Ovary (tissue), 9 donors: ENCODE results near the gene ARFGAP1. TPM values are rescaled to one million over a fixed set of nuclear protein-coding genes. Genes with fewer than 3 reads are reported as not detected.

Experiments
- DNase-seq, 5 donors: peaks; one replicate each; pipeline ENCODE4 v3.0.0-alpha.2; 2019 to 2020
- H3K27ac ChIP-seq, 2 donors: fragments of 200-600 bp; one replicate each; pipeline versions ENCODE4 v1.5.1 to v1.8.0; 2019 to 2022
- H3K27me3 ChIP-seq: fragments of 200-600 bp; one replicate; pipeline ENCODE4 v1.8.0; 2022
- H3K36me3 ChIP-seq: fragments of 200-600 bp; sonication (generic); one replicate; pipeline ENCODE4 v1.5.1; 2019
- H3K4me1 ChIP-seq: one replicate; pipeline ENCODE4 v1.8.1; 2013; ENCODE audit warnings: mild to moderate bottlenecking, moderate library complexity; ENCODE audit not compliant: insufficient read depth
- H3K4me3 ChIP-seq: fragments of 200-600 bp; sonication (generic); one replicate; pipeline ENCODE4 v1.5.1; 2017
- H3K9me3 ChIP-seq, 2 donors: fragments of 200-600 bp in 1 of 2; sonication (generic) in 1 of 2; one replicate each; pipeline versions ENCODE4 v1.5.1 to v1.8.1; 2013 to 2019; ENCODE audit warnings: mild to moderate bottlenecking in 1 of 2, moderate library complexity in 1 of 2
- CTCF ChIP-seq, 3 donors: fragments of 450-650 bp in 2 of 3; fragments of 200-600 bp in 1 of 3; IDR thresholded peaks; one replicate each; pipeline versions ENCODE4 v1.5.1 to v1.8.0; 2016 to 2022; ENCODE audit warnings: antibody characterized with exemption in 3 of 3, mild to moderate bottlenecking in 1 of 3
- EP300 ChIP-seq: sonication (generic); formaldehyde crosslinking; IDR thresholded peaks from one replicate; pipeline ENCODE4 v1.6.1; 2017; ENCODE audit warnings: antibody characterized with exemption
- POLR2A ChIP-seq: fragments of 450-650 bp; IDR thresholded peaks from one replicate; pipeline ENCODE4 v1.6.1; 2017; ENCODE audit warnings: antibody characterized with exemption, mild to moderate bottlenecking, moderate library complexity
- WGBS, 3 donors: extraction: QIAGEN DNeasy Blood & Tissue Kit in 1 of 3; methylation state at CpG; one replicate each; pipeline versions ENCODE4 v1.1.5 to v1.1.7; 2013 to 2017; 5-methylcytosine and 5-hydroxymethylcytosine counted together
- intact Hi-C, 4 donors: fragments of 100-400 bp; cut with DNase I; formaldehyde crosslinking; loops; one replicate each; pipeline versions ENCODE4 v1.11.0 to v1.15.1; 2022 to 2023
- polyA plus RNA-seq, 2 donors: library from polyadenylated mRNA; stranded (reverse); fragments of 200-250 nt in 1 of 2; fragments of 350-450 nt in 1 of 2; fragmentation: Illumina TruSeq in 1 of 2; extraction: RNeasy Lipid Tissue Mini Kit (QIAGEN cat#74804) in 1 of 2; gene quantifications; one replicate each; pipeline ENCODE4 v1.2.3, GENCODE V29; 2013 to 2014
- total RNA-seq, 7 donors: library from RNA; depleted of rRNA in 2 of 7; stranded (reverse); fragments of >200 nt in 2 of 7; fragmentation: NEBNext Ultra II Directional in 3 of 7; extraction: Animal tissue kit (Norgen Biotek cat#: 25700) in 3 of 7; gene quantifications; one replicate each; pipeline versions ENCODE4 v1.1.0 to v1.2.4, GENCODE V29; 2016 to 2023
- donor health status: DM: no; HTN: no; CAD: no; lungs with moderate emphysema.
- donor health status: DM: no; HTN: no; CAD: no.
- donor health status: Bipolar disorder and iron deficiency.
- donor health status: DM: yes; HTN: yes; CAD: no.
- donor health status: DM: no; HTN: no; CAD: no.
- donor health status: DM: yes; HTN: yes; CAD: no.

The ARFGAP1 gene
- total and polyA plus RNA-seq, 9 donors: 18.9 to 80.2 (median 68.7) TPM

- 63 to 72% (median 65%) methylated on average over 17 of the region's 17 CpGs for WGBS, 3 donors
- no peaks in the 10 kb centered on the region for H3K9me3 ChIP-seq
- no peak overlapping the region for H3K4me3 ChIP-seq
- peaks cover 8% of the 10 kb centered on the region for H3K4me1 ChIP-seq
- intact Hi-C loops: loop anchor here in 1 of 4 donors (5.0 kb wide), 1 partner anchor 343 kb away; no protein-coding TSS in a partner anchor
- no peak for TF ChIP-seq EP300
- no peak for TF ChIP-seq POLR2A
- TF ChIP-seq CTCF (IDR thresholded peaks at IDR 0.05): no peak
- no peak overlapping the region for H3K27ac ChIP-seq
- H3K36me3 ChIP-seq: no peaks in the 10 kb centered on the region
- H3K27me3 ChIP-seq: no peaks in the 10 kb centered on the region
- no peak for DNase-seq
These were observed 2.0 kb downstream of the ARFGAP1 start for GRCh38 chr20:63274381-63275228.

GRCh38 chr20:63275825-63276224, 3.2 kb downstream of the ARFGAP1 start:
- H3K36me3 ChIP-seq: no peaks in the 10 kb centered on the region
- H3K27ac ChIP-seq: no peak overlapping the region
- intact Hi-C loops: loop anchor here in 1 of 4 donors (5.0 kb wide), 1 partner anchor 341 kb away; no protein-coding TSS in a partner anchor
- TF ChIP-seq EP300: no peak
- TF ChIP-seq CTCF (IDR thresholded peaks at IDR 0.05): no peak
- no peak for TF ChIP-seq POLR2A
- H3K27me3 ChIP-seq: no peaks in the 10 kb centered on the region
- peaks cover 8% of the 10 kb centered on the region for H3K4me1 ChIP-seq
- H3K9me3 ChIP-seq: no peaks in the 10 kb centered on the region
- no peak overlapping the region for H3K4me3 ChIP-seq
- no peak for DNase-seq
- WGBS, 3 donors: 72 to 77% (median 73%) methylated on average over 18 of the region's 18 CpGs

GRCh38 chr20:63276956-63277355, 4.3 kb downstream of the ARFGAP1 start:
- no peaks in the 10 kb centered on the region for H3K36me3 ChIP-seq
- no peaks in the 10 kb centered on the region for H3K9me3 ChIP-seq
- no peak for TF ChIP-seq CTCF (IDR thresholded peaks at IDR 0.05)
- TF ChIP-seq POLR2A: no peak
- TF ChIP-seq EP300: no peak
- 86 to 90% (median 89%) methylated on average over 20 of the region's 20 CpGs for WGBS, 3 donors
- H3K4me1 ChIP-seq: peaks cover 7% of the 10 kb centered on the region
- H3K4me3 ChIP-seq: no peak overlapping the region
- DNase-seq: no peak
- intact Hi-C loops: loop anchor here in 1 of 4 donors (5.0 kb wide), 1 partner anchor 340 kb away; no protein-coding TSS in a partner anchor
- H3K27me3 ChIP-seq: no peaks in the 10 kb centered on the region
- no peak overlapping the region for H3K27ac ChIP-seq

- Histone ChIP-seq H3K27me3 (no peaks in the 10 kb centered on the region), H3K36me3 (no peaks in the 10 kb centered on the region), H3K4me3 (no peak overlapping the region), H3K4me1 (peaks cover 6% of the 10 kb centered on the region), H3K27ac (no peak overlapping the region), H3K9me3 (no peaks in the 10 kb centered on the region)
- TF ChIP-seq EP300 (no peak), POLR2A (no peak), CTCF (IDR thresholded peaks at IDR 0.05) (no peak)
- intact Hi-C loops: loop anchor here in 1 of 4 donors (5.0 kb wide), 1 partner anchor 340 kb away; no protein-coding TSS in a partner anchor
- no peak for DNase-seq
- WGBS, 3 donors: 87 to 92% (median 89%) methylated on average over 30 of the region's 30 CpGs
These were observed 5.1 kb downstream of the ARFGAP1 start for GRCh38 chr20:63277466-63278272.
